Measurements from ENCODE around the gene DUOXA1.

GRCh38 chr15:45168286-45168685 lies 38.6 kb upstream of the DUOXA1 start:
- no peak for TF ChIP-seq CTCF (IDR thresholded peaks at IDR 0.05)
- TF ChIP-seq EZH2 (IDR thresholded peaks at IDR 0.05; ENCODE audit: borderline replicate concordance, insufficient read depth, low read depth, low read length, poor library complexity, severe bottlenecking) = no peak
